ENCODE results near the gene USP40. TPM values are rescaled to one million over a fixed set of nuclear protein-coding genes. Genes with fewer than 3 reads are reported as not detected.

USP40 gene
- total and polyA plus RNA-seq, 9 of the 15 experiments (the other 6 are each of a cell fraction or from before 2014, with no cell fraction given) = 5.5 to 15.0 (median 9.3) TPM

DNA sequence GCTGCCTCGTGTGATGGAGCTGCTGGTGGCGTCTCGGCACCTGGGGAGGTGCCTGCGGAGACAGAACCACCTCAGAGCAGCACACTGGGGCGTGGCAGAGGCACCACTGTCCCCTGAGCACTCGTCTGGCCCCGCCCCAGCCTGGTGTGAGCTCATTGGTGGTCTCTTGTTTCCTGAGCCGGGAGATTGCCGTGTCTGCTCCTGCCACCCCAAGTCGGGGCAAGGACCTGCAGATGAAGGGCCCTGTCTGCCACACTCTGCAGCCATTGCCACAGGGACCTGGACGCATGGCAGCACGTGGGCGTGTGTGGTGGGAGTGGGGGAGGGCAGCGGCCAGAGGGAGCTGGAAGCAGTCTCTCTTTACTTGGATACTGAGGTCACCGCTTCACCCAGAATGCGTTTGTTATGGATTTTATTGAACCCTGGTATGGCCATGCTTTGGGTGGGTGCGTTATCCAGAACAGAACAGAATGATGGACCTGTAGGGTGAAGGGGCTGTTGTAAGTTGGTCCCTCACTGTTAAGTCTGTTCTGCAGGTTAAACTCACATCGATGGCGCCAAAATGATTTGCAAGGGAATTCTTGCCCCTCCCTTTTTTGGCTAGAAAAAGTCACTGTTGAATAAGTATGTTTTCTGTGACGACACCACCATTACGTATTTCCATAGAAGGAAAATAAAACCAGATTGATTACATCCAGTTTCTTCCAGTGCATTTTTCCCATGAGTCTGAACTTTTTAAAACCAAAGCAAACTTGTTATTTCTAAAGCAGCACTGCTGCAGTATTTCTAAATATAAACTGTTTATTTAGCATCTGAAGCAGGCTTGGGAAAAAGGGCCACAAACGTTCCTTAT lies 92.0 kb downstream of the USP40 start:
- H3K9me1 ChIP-seq (ENCODE audit: control insufficient read depth, insufficient read depth, low read length) = no peaks in the 10 kb centered on the region
- H3K4me1 ChIP-seq (replicated peaks in 1 of 2; ENCODE audit: control insufficient read depth in 2 of 2, insufficient read depth in 2 of 2, low read length in 2 of 2) = peaks cover 4 to 34% of the 10 kb centered on the region in 2 experiments; a peak in 3 of 5 replicates
- no peak for TF ChIP-seq ELF1 (tag; IDR thresholded peaks at IDR 0.05)
- TF ChIP-seq NCOA4 (IDR thresholded peaks at IDR 0.05; ENCODE audit: partially characterized antibody) = no peak
- TF ChIP-seq, protein P1, sequence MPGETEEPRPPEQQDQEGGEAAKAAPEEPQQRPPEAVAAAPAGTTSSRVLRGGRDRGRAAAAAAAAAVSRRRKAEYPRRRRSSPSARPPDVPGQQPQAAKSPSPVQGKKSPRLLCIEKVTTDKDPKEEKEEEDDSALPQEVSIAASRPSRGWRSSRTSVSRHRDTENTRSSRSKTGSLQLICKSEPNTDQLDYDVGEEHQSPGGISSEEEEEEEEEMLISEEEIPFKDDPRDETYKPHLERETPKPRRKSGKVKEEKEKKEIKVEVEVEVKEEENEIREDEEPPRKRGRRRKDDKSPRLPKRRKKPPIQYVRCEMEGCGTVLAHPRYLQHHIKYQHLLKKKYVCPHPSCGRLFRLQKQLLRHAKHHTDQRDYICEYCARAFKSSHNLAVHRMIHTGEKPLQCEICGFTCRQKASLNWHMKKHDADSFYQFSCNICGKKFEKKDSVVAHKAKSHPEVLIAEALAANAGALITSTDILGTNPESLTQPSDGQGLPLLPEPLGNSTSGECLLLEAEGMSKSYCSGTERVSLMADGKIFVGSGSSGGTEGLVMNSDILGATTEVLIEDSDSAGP (CRISPR knock-in tag; IDR thresholded peaks at IDR 0.05) = no peak
- TF ChIP-seq, protein P2, sequence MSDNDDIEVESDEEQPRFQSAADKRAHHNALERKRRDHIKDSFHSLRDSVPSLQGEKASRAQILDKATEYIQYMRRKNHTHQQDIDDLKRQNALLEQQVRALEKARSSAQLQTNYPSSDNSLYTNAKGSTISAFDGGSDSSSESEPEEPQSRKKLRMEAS (CRISPR knock-in tag; IDR thresholded peaks at IDR 0.05) = peak; percentile 53
- TF ChIP-seq EGR1 (conservative IDR thresholded peaks at IDR 0.05) = 0 out of 2 replicates have a peak, but pooled peaks have one; percentile 47
- H3K36me3 ChIP-seq (ENCODE audit: control insufficient read depth, insufficient read depth, low read length) = peaks cover 4% of the 10 kb centered on the region; the same call in 2 of the 3 replicates
- 43% methylated on average over 14 of the region's 22 CpGs for WGBS (ENCODE audit: insufficient coverage, low coverage, missing lambda C conversion rate)
- intact Hi-C loops (cut with micrococcal nuclease) = no loop called here
- POLR2A ChIA-PET = interaction anchor here (0.6 kb wide), 1 partner anchor 8 kb away, joined by 6 read pairs; no protein-coding TSS in a partner anchor
- no peaks in the 10 kb centered on the region for H3K27me3 ChIP-seq (ENCODE audit: control insufficient read depth in 2 of 2, insufficient read depth in 2 of 2, low read length in 2 of 2)
- in situ Hi-C loops (cut with MboI) = no loop called here
- ATAC-seq = peak; percentile 73
- no peak for FAIRE-seq
- CTCF ChIA-PET (ENCODE audit: low intra/inter-chr PET ratio) = no interaction called here
- no peak overlapping the region for H3K27ac ChIP-seq (ENCODE audit: extremely low read depth, low read depth, low read length)
- H3K4me2 ChIP-seq (ENCODE audit: insufficient read depth, low read length) = peak overlapping the region; percentile 18; the same call in 1 of the 2 replicates
- BruUV-seq (replicated peaks) = no TSS peak
- H4K20me1 ChIP-seq (replicated peaks; ENCODE audit: control insufficient read depth, insufficient read depth, low read length) = no peaks in the 10 kb centered on the region
- no peak overlapping the region for H3K4me3 ChIP-seq
- H3K9ac ChIP-seq (ENCODE audit: insufficient read depth in 1 of 2, low read depth in 2 of 2, low read length in 2 of 2) = peak overlapping the region in 1 of 2 experiments; percentile 1; a peak in 1 of 4 replicates
- no peaks in the 10 kb centered on the region for H3K79me2 ChIP-seq (ENCODE audit: control insufficient read depth, insufficient read depth, low read length)
- no peaks in the 10 kb centered on the region for H3K9me3 ChIP-seq (replicated peaks; ENCODE audit: control insufficient read depth, insufficient read depth, low read depth, low read length)
- DNase-seq (ENCODE audit: extremely low read depth in 1 of 4, low spot score in 3 of 4) = peak; percentile 8 to 48 (median 30)
- H2AFZ ChIP-seq (ENCODE audit: low read depth, low read length) = peak overlapping the region; percentile 32; the same call in 1 of the 2 replicates
